GM04504 (cell line): Measurements from ENCODE around the gene CCN5.
"Not testable (repeated sequence)": the region's sequence is repeated elsewhere in the genome, so short reads cannot be mapped to it uniquely, and the experiment has no call there.

Experiments used
- DNase-seq: peaks from one replicate; pipeline ENCODE4 v3.0.0-alpha.2; 2012; ENCODE audit warnings: low read depth

The CCN5 gene

GRCh38 chr20:44714701-44715498 is at the start of gene CCN5:
CCN5 (plus strand) TSS chr20:44715369; CDS start chr20:44715391, 22 bp downstream.
- no peak for DNase-seq

- DNase-seq: no peak
These were observed 49.1 kb upstream of the CCN5 start for GRCh38 chr20:44666066-44666465.

- DNase-seq: not testable (repeated sequence)
These were observed 44.3 kb upstream of the CCN5 start for GRCh38 chr20:44670851-44671250.

- not testable (repeated sequence) for DNase-seq
These were observed 43.6 kb upstream of the CCN5 start for GRCh38 chr20:44671541-44671940.

GRCh38 chr20:44672318-44672902 is 42.8 kb upstream of the CCN5 start:
- DNase-seq: not testable (repeated sequence)

GRCh38 chr20:44678242-44678641 is 36.9 kb upstream of the CCN5 start:
- no peak for DNase-seq

- no peak for DNase-seq
These were observed 36.1 kb upstream of the CCN5 start for GRCh38 chr20:44678990-44679611.

- no peak for DNase-seq
These were observed 33.2 kb upstream of the CCN5 start for GRCh38 chr20:44681796-44682566.

- no peak for DNase-seq
These were observed 31.7 kb upstream of the CCN5 start for GRCh38 chr20:44683263-44684046.

- no peak for DNase-seq
These were observed 30.9 kb upstream of the CCN5 start for GRCh38 chr20:44684047-44684967.

- DNase-seq: no peak
These were observed 28.2 kb upstream of the CCN5 start for GRCh38 chr20:44686934-44687333.

GRCh38 chr20:44688053-44688625 is 27.0 kb upstream of the CCN5 start:
- no peak for DNase-seq

- no peak for DNase-seq
These were observed 25.4 kb upstream of the CCN5 start for GRCh38 chr20:44689809-44690208.

GRCh38 chr20:44690781-44691423 is 24.3 kb upstream of the CCN5 start:
- DNase-seq: no peak

- no peak for DNase-seq
These were observed 23.4 kb upstream of the CCN5 start for GRCh38 chr20:44691424-44692423.

- DNase-seq: peak; percentile 94
These were observed 22.2 kb upstream of the CCN5 start for GRCh38 chr20:44692932-44693480.

- DNase-seq: no peak
These were observed 21.5 kb upstream of the CCN5 start for GRCh38 chr20:44693627-44694026.

- no peak for DNase-seq
These were observed 21.0 kb upstream of the CCN5 start for GRCh38 chr20:44694159-44694558.
